D721Med (cell line): Measurements from ENCODE around the gene NR2E3.

Experiments used
- DNase-seq: peaks from one replicate; pipeline ENCODE4 v3.0.0; 2011; ENCODE audit warnings: low spot score; ENCODE audit not compliant: insufficient read length
- FAIRE-seq: peaks from 2 replicates; lab custom pipeline; 2011; peaks lifted over from hg19 to GRCh38; lab: Jason Lieb, UNC
- TF ChIP-seq, protein P1 (sequence below): IDR thresholded peaks from 2 replicates; pipeline ENCODE4 v1.5.1; 2012; ENCODE audit warnings: mild to moderate bottlenecking, control low read depth; ENCODE audit not compliant: insufficient read depth; ENCODE audit errors: missing control alignments

NR2E3 gene

DNA sequence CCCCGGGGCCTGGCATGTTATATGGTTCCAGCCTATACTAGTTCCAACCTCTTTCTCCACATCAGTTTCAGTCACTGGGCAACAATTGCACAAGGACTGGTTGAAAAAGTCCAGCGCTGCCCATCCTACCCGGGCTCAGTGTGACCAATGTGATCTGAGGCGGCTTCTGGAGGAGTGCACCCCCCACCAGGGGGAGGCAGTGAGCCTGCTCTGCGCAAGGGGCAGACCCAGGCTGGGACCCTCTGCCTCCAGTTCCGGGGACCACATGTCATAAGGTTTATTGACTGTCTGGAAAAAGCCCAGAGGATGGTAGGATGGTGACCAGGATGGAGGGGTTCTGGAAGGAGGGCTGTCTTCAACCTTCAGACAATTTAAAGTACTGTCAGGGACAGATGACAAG, 25.6 kb upstream of the NR2E3 start:
- TF ChIP-seq, protein P1, sequence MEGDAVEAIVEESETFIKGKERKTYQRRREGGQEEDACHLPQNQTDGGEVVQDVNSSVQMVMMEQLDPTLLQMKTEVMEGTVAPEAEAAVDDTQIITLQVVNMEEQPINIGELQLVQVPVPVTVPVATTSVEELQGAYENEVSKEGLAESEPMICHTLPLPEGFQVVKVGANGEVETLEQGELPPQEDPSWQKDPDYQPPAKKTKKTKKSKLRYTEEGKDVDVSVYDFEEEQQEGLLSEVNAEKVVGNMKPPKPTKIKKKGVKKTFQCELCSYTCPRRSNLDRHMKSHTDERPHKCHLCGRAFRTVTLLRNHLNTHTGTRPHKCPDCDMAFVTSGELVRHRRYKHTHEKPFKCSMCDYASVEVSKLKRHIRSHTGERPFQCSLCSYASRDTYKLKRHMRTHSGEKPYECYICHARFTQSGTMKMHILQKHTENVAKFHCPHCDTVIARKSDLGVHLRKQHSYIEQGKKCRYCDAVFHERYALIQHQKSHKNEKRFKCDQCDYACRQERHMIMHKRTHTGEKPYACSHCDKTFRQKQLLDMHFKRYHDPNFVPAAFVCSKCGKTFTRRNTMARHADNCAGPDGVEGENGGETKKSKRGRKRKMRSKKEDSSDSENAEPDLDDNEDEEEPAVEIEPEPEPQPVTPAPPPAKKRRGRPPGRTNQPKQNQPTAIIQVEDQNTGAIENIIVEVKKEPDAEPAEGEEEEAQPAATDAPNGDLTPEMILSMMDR, result peak; percentile 45
- DNase-seq, result no peak
- no peak for FAIRE-seq

GRCh38 chr15:71785996-71786395, 24.4 kb upstream of the NR2E3 start:
- FAIRE-seq (no peak), DNase-seq (no peak)
- TF ChIP-seq, protein P1, result no peak

GRCh38 chr15:71786673-71787072, 23.7 kb upstream of the NR2E3 start:
- TF ChIP-seq, protein P1, result no peak
- DNase-seq (no peak), FAIRE-seq (no peak)

DNA sequence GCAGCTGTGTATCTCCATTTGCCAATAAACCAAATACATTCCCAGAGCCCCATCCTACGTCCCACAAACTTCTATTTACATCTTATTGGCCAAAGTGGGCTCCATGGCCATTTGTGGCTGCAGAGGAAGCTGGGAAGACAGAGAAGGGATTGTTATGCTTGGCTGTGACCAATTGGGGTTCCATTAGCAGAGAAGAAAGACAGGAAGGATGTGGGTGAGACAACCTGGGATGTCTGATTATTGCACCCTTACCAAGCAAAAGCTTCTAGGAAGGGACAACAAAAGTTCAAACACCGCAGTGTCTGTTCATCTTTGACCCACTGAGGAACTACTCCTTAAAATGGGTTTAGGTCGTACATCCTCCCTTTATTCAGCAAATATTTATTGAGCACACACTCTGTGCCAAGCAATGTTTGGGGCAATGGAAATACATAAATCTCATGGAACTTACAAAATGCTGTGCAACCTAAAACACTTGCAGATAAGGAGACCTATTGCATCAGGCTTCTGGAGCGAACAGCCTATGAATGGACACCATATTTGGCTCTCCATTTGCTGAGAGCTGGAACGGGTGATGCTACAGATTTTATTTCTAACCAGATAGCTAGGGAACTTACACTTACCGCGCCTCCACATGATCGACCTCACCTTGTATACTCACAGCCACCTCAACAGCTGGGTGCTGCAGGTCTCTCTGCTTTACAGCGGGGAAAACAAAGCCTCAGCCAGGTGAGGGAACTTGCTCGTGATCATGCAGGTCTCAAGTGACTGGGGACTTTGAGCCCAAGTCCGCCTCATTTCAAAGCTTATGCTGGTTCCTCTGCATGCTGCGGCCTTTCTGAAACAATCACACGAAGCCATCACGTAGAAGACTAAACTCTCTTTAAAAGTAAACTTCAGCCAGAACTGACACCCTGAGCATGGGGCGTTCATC, 21.4 kb upstream of the NR2E3 start:
- FAIRE-seq, result no peak
- TF ChIP-seq, protein P1, result no peak
- DNase-seq, result no peak

DNA sequence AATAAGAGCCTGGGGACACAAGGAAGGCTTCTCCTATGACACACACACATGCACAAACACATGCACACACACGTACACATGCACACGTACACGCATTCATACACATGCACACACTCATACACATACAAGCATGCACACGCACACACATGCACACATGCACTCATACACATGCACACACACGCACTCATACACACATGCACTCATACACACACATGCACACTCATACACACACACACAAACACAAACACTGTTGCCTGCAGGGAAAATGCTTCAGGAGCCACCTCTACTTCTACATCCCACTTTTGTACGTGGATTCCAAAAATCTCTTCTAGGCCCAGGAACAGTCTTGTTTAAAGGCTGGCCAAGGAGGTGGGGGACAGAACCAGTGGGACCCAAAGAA, 20.7 kb upstream of the NR2E3 start:
- FAIRE-seq, result no peak
- TF ChIP-seq, protein P1, result no peak
- DNase-seq, result no peak

DNA sequence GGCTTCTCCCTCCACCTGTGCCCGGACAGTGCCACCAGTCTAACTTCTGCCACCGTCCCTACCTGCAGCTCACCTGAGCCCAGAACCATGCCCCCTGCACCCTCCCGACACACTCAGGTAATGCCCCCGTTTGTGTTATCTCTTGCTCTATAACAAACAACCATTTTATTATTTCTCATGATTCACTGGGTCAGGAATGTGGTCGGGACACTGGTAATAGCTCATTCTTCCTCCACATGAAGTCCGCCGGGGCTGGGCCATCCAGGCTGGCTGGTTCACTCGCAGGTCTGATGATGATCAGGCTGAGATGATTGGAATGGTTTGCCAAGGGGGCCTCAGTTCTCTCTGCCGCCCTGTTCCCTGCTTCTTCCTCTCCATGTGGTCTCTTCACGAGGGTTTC, 20.3 kb upstream of the NR2E3 start:
- TF ChIP-seq, protein P1, result no peak
- no peak for DNase-seq
- no peak for FAIRE-seq

- no peak for DNase-seq
- FAIRE-seq, result no peak
- TF ChIP-seq, protein P1, result no peak
Observed at GRCh38 chr15:71791975-71792374, 18.4 kb upstream of the NR2E3 start.
